ENCODE results near the gene GABRB2. TPM values are rescaled to one million over a fixed set of nuclear protein-coding genes. Genes with fewer than 3 reads are reported as not detected.

The GABRB2 gene
- total and polyA plus RNA-seq, 4 donors: 0.08 TPM; not detected in 3

DNA sequence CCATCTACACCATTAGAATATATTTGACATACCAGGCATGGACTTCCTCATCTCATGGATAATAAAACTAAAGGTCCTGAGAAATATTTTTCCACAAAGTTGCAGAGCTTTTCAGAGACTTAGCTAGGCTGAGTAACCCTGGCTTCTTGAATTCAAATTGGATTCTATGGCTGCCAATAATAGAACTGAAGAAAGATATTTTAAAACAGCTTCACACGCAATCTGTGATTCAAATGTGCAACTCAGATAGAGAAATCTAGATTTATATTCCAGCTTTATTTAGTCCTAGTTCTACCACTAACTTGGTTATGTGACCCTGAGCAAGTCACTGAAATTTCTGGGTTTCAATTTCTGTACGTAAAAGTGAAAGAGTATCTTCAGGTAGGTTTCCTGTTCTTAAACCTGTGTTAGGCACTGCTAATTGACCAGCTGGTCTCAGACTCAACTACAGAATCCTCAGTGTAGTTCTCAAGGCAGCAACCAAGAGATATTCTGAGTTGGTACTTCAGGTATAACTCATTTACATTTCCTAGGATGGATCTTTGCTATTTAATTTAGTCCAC is 235.3 kb downstream of the GABRB2 start:
- WGBS: 80% methylated on average over 2 of the region's 2 CpGs
- Histone ChIP-seq H3K4me1 (ENCODE audit: control insufficient read depth in 4 of 4, insufficient read depth in 4 of 4, low read length in 3 of 4) (no peaks in the 10 kb centered on the region), H3K27me3 (ENCODE audit: control insufficient read depth in 4 of 4, insufficient read depth in 4 of 4, low read length in 3 of 4) (peaks cover 0 to 5% (median 0%) of the 10 kb centered on the region in 4 donors), H3K36me3 (ENCODE audit: control insufficient read depth in 4 of 4, insufficient read depth in 3 of 4, low read depth in 1 of 4, low read length in 3 of 4) (no peaks in the 10 kb centered on the region), H3K4me3 (ENCODE audit: low read depth in 1 of 3, low read length in 3 of 3) (no peak overlapping the region), H3K9me3 (ENCODE audit: control insufficient read depth in 4 of 4, low read length in 3 of 4) (peaks cover 0 to 6% (median 0%) of the 10 kb centered on the region in 4 donors), H3K9ac (ENCODE audit: low read depth in 1 of 2, low read length in 2 of 2) (no peak overlapping the region), H3K27ac (ENCODE audit: low read depth in 1 of 2, low read length in 2 of 2) (no peak overlapping the region)
- DNase-seq (ENCODE audit: low spot score): no peak
- TF ChIP-seq SP1 (IDR thresholded peaks at IDR 0.05) (no peak), RAD21 (IDR thresholded peaks at IDR 0.05) (no peak), JUND (IDR thresholded peaks at IDR 0.05) (no peak), YY1 (IDR thresholded peaks at IDR 0.05) (no peak), HNF4G (IDR thresholded peaks at IDR 0.05) (no peak), RXRA (IDR thresholded peaks at IDR 0.05) (no peak), FOXA2 (IDR thresholded peaks at IDR 0.05) (no peak), HNF4A (conservative IDR thresholded peaks at IDR 0.05) (no peak), TAF1 (conservative IDR thresholded peaks at IDR 0.05) (no peak), EGR1 (IDR thresholded peaks at IDR 0.05; ENCODE audit: low read depth in 2 of 2) (no peak), ZBTB33 (IDR thresholded peaks at IDR 0.05) (no peak), CTCF (IDR thresholded peaks at IDR 0.05; ENCODE audit: low read depth, low read length, missing input control) (no peak)
- TF ChIP-seq, protein P1, sequence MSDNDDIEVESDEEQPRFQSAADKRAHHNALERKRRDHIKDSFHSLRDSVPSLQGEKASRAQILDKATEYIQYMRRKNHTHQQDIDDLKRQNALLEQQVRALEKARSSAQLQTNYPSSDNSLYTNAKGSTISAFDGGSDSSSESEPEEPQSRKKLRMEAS (IDR thresholded peaks at IDR 0.05): no peak

DNA sequence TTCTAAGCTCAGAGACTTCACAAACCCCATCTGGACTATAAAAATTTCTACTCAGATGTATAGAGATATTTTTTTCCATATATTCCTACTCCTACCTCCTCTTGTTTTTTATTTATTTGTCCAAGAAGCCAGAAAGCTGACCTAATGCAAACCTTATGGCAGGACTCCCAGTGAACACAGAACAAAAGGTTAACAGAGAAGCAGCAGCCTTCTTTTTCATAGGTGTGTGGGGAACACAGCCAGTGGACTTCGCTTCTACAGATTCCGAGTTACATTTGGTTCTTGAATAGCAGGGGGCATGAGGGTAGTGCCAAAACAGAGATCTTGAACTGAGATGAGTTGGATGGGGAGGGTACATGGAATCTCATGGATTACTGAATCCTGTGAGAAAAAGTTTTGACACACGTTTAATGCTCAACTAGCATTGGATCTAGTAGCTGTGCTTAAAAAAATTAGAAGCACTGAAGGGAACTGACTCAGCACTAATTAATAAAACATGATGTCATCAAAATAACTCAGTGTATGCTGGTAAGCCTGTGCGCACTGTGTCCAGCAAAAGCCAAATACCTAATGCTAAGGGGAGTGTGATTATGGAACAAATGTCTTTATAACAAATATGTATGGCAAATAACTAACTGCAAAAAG is 240.1 kb downstream of the GABRB2 start:
- Histone ChIP-seq H3K9me3 (ENCODE audit: control insufficient read depth in 4 of 4, low read length in 3 of 4) (peaks cover 0 to 6% (median 0%) of the 10 kb centered on the region in 4 donors), H3K27ac (ENCODE audit: low read depth in 1 of 2, low read length in 2 of 2) (no peak overlapping the region), H3K9ac (ENCODE audit: low read depth in 1 of 2, low read length in 2 of 2) (no peak overlapping the region), H3K36me3 (ENCODE audit: control insufficient read depth in 4 of 4, insufficient read depth in 3 of 4, low read depth in 1 of 4, low read length in 3 of 4) (no peaks in the 10 kb centered on the region), H3K27me3 (ENCODE audit: control insufficient read depth in 4 of 4, insufficient read depth in 4 of 4, low read length in 3 of 4) (peaks cover 0 to 2% (median 0%) of the 10 kb centered on the region in 4 donors), H3K4me3 (ENCODE audit: low read depth in 1 of 3, low read length in 3 of 3) (no peak overlapping the region), H3K4me1 (ENCODE audit: control insufficient read depth in 4 of 4, insufficient read depth in 4 of 4, low read length in 3 of 4) (no peaks in the 10 kb centered on the region)
- no peak for TF ChIP-seq SP1 (IDR thresholded peaks at IDR 0.05)
- TF ChIP-seq, protein P2, sequence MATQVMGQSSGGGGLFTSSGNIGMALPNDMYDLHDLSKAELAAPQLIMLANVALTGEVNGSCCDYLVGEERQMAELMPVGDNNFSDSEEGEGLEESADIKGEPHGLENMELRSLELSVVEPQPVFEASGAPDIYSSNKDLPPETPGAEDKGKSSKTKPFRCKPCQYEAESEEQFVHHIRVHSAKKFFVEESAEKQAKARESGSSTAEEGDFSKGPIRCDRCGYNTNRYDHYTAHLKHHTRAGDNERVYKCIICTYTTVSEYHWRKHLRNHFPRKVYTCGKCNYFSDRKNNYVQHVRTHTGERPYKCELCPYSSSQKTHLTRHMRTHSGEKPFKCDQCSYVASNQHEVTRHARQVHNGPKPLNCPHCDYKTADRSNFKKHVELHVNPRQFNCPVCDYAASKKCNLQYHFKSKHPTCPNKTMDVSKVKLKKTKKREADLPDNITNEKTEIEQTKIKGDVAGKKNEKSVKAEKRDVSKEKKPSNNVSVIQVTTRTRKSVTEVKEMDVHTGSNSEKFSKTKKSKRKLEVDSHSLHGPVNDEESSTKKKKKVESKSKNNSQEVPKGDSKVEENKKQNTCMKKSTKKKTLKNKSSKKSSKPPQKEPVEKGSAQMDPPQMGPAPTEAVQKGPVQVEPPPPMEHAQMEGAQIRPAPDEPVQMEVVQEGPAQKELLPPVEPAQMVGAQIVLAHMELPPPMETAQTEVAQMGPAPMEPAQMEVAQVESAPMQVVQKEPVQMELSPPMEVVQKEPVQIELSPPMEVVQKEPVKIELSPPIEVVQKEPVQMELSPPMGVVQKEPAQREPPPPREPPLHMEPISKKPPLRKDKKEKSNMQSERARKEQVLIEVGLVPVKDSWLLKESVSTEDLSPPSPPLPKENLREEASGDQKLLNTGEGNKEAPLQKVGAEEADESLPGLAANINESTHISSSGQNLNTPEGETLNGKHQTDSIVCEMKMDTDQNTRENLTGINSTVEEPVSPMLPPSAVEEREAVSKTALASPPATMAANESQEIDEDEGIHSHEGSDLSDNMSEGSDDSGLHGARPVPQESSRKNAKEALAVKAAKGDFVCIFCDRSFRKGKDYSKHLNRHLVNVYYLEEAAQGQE (IDR thresholded peaks at IDR 0.05): no peak
- TF ChIP-seq GABPA (IDR thresholded peaks at IDR 0.05 in 1 of 2, conservative IDR thresholded peaks at IDR 0.05 in 1 of 2): no peak
- no peak for TF ChIP-seq JUND (IDR thresholded peaks at IDR 0.05)
- TF ChIP-seq RXRA (IDR thresholded peaks at IDR 0.05): no peak
- no peak for TF ChIP-seq EGR1 (IDR thresholded peaks at IDR 0.05; ENCODE audit: low read depth in 2 of 2)
- no peak for TF ChIP-seq HNF4G (IDR thresholded peaks at IDR 0.05)
- no peak for TF ChIP-seq FOXA2 (IDR thresholded peaks at IDR 0.05)
- TF ChIP-seq NR2F2 (IDR thresholded peaks at IDR 0.05): no peak
- TF ChIP-seq FOXA1 (IDR thresholded peaks at IDR 0.05): no peak
- TF ChIP-seq CTCF (IDR thresholded peaks at IDR 0.05; ENCODE audit: low read depth, low read length, missing input control): no peak
- no peak for TF ChIP-seq YY1 (IDR thresholded peaks at IDR 0.05)
- no peak for TF ChIP-seq HNF4A (conservative IDR thresholded peaks at IDR 0.05)
- WGBS: 74% methylated on average over 4 of the region's 4 CpGs
- DNase-seq (ENCODE audit: low spot score): no peak

Measured in liver (tissue), 9 donors.